Fibroblast of lung (primary cell): ENCODE measurements around the gene ATF6B.

ENCODE experiments used
- EZH2 ChIP-seq: IDR thresholded peaks from 2 replicates; pipeline ENCODE4 v1.5.1; 2012; ENCODE audit warnings: low read length, control low read depth, mild to moderate bottlenecking; ENCODE audit errors: missing control alignments
- TF ChIP-seq, protein P1 (sequence below), 2 donors: IDR thresholded peaks in 1 of 2; conservative IDR thresholded peaks in 1 of 2; 1 replicate in 1 of 2; 2 replicates in 1 of 2; pipeline ENCODE4 v1.5.1; 2011 to 2012; ENCODE audit warnings: low read length in 2 of 2, control low read depth in 1 of 2, inconsistent platforms in 1 of 2, low read depth in 1 of 2, mild to moderate bottlenecking in 1 of 2

DNA sequence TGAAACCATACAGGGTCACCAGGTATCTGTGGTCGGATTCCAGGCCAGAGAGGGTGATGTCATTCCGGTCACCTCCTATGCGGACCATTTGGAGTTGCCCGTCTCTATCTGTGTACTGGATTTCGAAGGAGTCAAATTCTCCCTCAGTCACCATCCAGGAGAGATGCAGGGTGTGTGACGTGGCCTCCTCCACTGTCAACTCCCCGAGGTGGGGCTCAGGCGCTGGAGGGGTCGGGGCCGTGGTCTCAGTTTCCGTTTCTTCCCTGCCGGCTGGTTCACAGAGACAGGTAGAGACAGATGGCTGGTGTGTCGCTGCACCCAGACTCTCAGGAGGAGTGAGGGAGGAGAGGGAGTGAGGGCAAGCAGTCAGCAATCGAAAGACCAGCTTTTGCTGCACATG is 59.2 kb downstream of the ATF6B start:
- TF ChIP-seq, protein P1, sequence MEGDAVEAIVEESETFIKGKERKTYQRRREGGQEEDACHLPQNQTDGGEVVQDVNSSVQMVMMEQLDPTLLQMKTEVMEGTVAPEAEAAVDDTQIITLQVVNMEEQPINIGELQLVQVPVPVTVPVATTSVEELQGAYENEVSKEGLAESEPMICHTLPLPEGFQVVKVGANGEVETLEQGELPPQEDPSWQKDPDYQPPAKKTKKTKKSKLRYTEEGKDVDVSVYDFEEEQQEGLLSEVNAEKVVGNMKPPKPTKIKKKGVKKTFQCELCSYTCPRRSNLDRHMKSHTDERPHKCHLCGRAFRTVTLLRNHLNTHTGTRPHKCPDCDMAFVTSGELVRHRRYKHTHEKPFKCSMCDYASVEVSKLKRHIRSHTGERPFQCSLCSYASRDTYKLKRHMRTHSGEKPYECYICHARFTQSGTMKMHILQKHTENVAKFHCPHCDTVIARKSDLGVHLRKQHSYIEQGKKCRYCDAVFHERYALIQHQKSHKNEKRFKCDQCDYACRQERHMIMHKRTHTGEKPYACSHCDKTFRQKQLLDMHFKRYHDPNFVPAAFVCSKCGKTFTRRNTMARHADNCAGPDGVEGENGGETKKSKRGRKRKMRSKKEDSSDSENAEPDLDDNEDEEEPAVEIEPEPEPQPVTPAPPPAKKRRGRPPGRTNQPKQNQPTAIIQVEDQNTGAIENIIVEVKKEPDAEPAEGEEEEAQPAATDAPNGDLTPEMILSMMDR (conservative IDR thresholded peaks at IDR 0.05 in 1 of 2, IDR thresholded peaks at IDR 0.05 in 1 of 2; ENCODE audit: low read depth in 1 of 2, low read length in 2 of 2): no peak
- TF ChIP-seq EZH2: no peak
